Prostate gland (tissue), 2 donors: ENCODE data around the gene GNB2.

Source experiments
- POLR2A ChIP-seq: fragments of 450-650 bp; IDR thresholded peaks from one replicate; pipeline ENCODE4 v1.6.1; 2016; ENCODE audit warnings: antibody characterized with exemption, mild to moderate bottlenecking
- POLR2AphosphoS5 ChIP-seq: sonication (generic); formaldehyde crosslinking; IDR thresholded peaks from one replicate; pipeline ENCODE4 v1.6.1; 2017; ENCODE audit warnings: antibody characterized with exemption
- TF ChIP-seq, protein P1 (sequence below), 4 experiments: fragments of 200-600 bp in 2 of 4; fragments of 450-650 bp in 2 of 4; sonication (generic) in 2 of 4; IDR thresholded peaks; 1 replicate in 3 of 4; 2 replicates in 1 of 4; pipeline ENCODE4 v1.5.1; 2016 to 2019; ENCODE audit warnings: antibody characterized with exemption in 4 of 4, mild to moderate bottlenecking in 2 of 4, moderate library complexity in 2 of 4

DNA sequence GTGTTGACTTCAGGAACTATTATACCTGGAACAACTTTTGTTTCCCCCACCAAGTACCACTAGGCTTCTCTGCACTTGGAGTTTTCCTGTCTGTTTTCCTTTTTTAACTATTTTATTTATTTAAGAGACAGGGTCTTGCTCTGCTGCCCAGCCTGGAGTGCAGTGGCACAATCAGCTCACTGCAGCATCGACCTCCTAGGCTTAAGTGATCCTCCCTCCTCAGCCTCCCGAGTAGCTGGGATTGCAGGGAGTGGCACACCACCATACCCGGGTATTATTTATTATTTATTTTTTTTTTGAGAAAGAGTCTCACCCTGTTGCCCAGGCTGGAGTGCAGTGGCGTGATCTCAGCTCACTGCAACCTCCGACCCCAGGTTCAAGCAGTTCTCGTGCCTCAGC lies 22.6 kb downstream of the GNB2 start:
- TF ChIP-seq POLR2A, result no peak
- TF ChIP-seq POLR2AphosphoS5, result no peak
- TF ChIP-seq, protein P1, sequence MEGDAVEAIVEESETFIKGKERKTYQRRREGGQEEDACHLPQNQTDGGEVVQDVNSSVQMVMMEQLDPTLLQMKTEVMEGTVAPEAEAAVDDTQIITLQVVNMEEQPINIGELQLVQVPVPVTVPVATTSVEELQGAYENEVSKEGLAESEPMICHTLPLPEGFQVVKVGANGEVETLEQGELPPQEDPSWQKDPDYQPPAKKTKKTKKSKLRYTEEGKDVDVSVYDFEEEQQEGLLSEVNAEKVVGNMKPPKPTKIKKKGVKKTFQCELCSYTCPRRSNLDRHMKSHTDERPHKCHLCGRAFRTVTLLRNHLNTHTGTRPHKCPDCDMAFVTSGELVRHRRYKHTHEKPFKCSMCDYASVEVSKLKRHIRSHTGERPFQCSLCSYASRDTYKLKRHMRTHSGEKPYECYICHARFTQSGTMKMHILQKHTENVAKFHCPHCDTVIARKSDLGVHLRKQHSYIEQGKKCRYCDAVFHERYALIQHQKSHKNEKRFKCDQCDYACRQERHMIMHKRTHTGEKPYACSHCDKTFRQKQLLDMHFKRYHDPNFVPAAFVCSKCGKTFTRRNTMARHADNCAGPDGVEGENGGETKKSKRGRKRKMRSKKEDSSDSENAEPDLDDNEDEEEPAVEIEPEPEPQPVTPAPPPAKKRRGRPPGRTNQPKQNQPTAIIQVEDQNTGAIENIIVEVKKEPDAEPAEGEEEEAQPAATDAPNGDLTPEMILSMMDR (IDR thresholded peaks at IDR 0.05), result no peak
